Measurements from ENCODE around the gene ADGRL1.
A peak's percentile ranks its signal among the peaks of the same experiment; 100 is the strongest.
"Not testable (repeated sequence)": the region's sequence is repeated elsewhere in the genome, so short reads cannot be mapped to it uniquely, and the experiment has no call there.

ADGRL1 gene

GRCh38 chr19:14186684-14187083 lies 19.3 kb downstream of the ADGRL1 start:
- not testable (repeated sequence) for DNase-seq

DNA sequence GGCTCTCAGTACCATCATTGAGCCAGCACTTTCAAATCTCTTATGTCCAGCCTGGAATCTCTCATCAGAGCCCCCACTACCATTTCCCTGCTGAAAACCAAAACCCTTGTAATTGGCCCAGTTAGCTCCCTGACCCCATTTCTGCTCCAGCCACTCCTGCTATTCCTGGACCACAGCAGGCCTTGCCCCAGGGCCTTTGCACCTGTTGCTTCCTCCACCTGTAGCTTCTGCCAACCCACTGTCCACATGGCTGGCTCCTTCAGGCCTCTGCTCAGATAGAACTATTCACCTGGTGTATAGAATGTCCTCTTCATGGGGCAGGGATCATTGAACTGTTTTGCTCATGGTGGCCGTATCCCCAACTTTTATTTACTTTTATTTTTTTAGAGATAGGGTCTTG lies 20.3 kb downstream of the ADGRL1 start:
- DNase-seq: not testable (repeated sequence)

GRCh38 chr19:14185158-14185557 lies 20.8 kb downstream of the ADGRL1 start:
- DNase-seq: no peak

- DNase-seq: no peak
Measured at GRCh38 chr19:14183741-14184350, 22.1 kb downstream of the ADGRL1 start.

GRCh38 chr19:14182476-14182875 lies 23.5 kb downstream of the ADGRL1 start:
- no peak for DNase-seq

GRCh38 chr19:14181906-14182305 lies 24.1 kb downstream of the ADGRL1 start:
- DNase-seq: no peak

GRCh38 chr19:14181199-14181598 lies 24.8 kb downstream of the ADGRL1 start:
- DNase-seq: not testable (repeated sequence)

DNA sequence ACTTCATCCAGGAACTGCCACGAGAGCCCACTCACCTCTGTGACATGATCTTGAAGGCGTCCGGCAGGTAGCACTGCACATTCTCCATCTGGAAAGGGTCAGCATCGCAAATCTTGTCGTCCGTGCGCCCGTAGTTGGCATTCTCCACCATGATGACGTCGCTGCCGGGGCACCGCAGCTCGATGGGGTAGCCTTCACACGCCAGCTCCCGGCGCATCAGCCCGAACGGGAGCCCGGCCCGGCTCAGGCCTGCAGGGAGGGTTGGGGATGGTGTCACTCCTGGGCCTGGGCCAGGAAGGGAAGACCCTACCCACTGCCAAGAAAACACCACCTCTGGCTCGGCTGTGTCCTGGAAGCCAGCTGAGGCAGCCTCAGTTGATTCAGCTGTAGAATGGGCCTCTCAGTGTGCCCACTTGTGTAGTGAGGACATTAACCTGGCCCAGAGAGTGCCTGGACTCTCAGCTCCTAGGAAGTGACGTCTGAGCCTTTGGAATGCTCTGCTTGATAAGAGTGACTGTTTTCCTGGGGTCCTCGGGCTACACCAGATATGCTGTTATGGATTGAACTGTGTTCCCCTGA lies 28.4 kb downstream of the ADGRL1 start:
- DNase-seq: no peak

DNA sequence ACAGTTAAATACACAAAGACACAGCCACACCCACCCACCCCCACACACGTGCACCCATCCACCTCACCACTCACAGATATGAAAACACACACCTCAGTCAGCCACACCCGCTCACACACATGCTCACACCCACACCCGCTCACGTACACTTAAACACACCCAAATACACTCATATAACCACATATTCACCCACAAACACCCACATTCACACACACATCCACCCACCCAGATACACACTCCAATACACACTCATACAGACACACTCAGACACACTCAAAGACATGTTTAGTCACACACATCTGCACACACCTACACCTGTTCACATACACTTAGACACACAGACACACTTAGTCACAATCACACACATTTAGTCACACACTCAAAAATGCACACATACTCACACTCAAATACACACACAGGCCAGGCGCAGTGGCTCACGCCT lies 30.6 kb downstream of the ADGRL1 start:
- DNase-seq: no peak

- no peak for DNase-seq
Measured at GRCh38 chr19:14174883-14175282, 31.1 kb downstream of the ADGRL1 start.

DNA sequence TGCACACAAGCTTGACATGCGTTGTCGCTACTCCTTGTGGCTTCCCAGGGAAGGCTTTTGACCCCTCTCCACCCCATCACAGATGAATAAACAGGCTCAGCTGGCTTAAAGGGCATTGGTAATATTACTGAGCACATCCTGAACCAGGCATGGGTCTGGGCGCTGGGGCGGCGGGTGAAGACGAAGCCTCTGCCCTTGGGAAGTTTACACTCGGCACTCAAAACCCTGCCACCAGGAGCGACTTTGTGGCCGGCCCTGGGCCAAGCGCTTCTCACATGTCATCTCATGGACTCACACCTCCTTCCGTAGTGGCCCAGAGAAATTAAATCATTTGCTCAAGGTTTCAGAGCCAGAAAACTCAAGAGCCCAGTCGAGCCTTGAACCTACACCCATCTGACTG lies 37.0 kb downstream of the ADGRL1 start:
- DNase-seq: no peak

DNA sequence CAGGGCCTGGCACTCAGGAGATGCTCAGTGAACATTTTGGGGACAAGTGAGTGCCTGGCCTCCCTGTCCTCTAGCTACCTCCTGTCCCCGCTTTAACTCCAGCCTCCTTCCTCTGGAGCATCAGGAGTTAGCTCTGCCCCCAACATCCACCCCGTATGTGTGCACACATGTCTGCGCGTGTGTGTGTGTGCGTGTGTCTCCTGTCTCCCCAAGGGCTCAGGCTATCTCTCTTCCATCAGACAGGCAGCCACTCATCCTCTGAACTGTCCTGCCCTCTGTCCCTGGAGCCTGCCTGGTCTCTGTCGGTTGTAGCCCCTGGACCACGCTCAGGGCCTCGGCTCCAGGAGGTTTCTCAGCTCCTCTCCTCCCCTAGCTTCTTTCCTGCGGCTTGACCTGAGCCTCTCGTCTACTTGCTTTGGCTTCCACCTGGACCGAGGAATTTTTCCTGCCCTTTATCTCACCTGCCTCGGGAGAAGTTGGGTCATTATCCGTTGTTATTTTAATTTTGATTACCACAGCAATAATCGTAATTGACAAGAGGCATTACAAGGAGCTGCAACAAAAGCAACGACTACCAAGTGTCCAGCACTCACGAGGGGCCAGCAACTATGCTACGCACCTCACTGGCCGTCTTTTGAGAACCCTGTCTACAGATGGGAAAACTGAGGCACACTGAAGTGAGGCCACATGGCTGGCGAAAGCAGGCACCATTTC lies 37.6 kb downstream of the ADGRL1 start:
- no peak for DNase-seq

GRCh38 chr19:14167576-14168138 lies 38.3 kb downstream of the ADGRL1 start:
- DNase-seq: no peak

GRCh38 chr19:14166999-14167575 lies 38.9 kb downstream of the ADGRL1 start:
- peak; percentile 42 for DNase-seq

GRCh38 chr19:14165990-14166830 lies 39.8 kb downstream of the ADGRL1 start:
- no peak for DNase-seq

- no peak for DNase-seq
Measured at GRCh38 chr19:14164724-14165493, 41.1 kb downstream of the ADGRL1 start.

- no peak for DNase-seq
Measured at GRCh38 chr19:14164082-14164481, 41.9 kb downstream of the ADGRL1 start.

- DNase-seq: no peak
Measured at GRCh38 chr19:14162871-14163297, 43.1 kb downstream of the ADGRL1 start.

- DNase-seq: no peak
Measured at GRCh38 chr19:14161305-14161704, 44.7 kb downstream of the ADGRL1 start.

DNA sequence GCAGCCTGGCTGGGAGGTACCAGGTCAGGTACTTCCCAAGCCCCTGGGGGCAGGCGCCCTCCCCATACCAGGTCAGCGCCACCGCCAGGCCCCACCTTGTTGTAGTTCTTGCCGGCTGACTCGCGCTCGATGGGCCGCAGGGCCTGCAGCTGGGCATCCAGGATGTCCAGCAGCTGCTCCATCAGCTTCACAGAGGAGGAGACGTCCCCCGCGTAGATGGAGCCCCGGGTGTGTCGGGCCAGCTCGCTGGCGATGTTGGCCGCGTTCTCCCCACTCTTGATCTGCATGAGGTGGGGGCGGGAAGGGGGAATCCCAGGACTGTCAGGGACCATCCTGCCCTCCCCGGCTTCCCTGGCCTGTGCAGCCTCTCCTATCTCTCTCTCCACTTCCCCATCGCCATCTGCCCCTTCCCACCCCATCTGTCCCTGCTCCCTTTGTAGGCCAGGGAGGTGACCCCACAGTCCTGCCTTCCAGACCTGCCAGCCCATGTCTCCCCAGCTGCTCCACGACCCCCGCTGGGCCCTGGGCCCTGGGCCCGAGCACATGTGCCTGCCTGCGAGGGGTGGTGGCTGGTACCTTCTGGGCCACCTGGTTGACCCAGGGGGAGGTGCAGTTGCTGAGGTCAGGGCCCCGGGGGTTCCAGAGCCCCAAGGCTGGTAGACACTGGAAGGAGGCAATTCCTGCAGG lies 45.8 kb downstream of the ADGRL1 start:
- no peak for DNase-seq

DNA sequence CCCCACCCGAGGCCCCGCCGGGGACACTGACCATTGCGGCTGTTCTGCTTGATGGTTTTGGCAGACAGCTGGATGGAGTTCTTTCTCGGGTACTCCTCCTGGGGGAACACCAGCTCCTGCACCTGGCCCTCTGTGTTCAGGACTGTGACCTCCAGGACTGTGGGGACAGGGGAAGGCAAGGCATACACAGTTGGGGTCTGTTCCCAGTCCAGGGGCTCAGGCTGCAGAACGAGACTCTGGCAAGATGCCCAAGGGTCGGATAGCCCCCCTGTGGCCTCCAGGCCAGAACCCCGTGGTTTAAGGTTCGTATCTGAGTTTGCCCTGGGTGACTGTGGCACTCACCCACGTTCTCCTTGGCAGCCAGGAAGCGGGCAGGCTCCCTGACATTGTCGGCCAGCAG lies 46.9 kb downstream of the ADGRL1 start:
- no peak for DNase-seq
